Stimulated activated CD4-positive, alpha-beta T cell treated with anti-CD3 and anti-CD28 coated beads, TNF-alpha, amount 100 ng/mL, for 48 hours (primary cell): ENCODE data around the gene STRC.
"Not testable (repeated sequence)": the region's sequence is repeated elsewhere in the genome, so short reads cannot be mapped to it uniquely, and the experiment has no call there.

ENCODE experiments used
- DNase-seq, 3 donors: peaks; one replicate each; pipeline ENCODE4 v3.0.0-alpha.2; 2020; ENCODE audit warnings: low read depth in 3 of 3

STRC gene

GRCh38 chr15:43563793-43564192, 54.8 kb downstream of the STRC start:
- not testable (repeated sequence) for DNase-seq

DNA sequence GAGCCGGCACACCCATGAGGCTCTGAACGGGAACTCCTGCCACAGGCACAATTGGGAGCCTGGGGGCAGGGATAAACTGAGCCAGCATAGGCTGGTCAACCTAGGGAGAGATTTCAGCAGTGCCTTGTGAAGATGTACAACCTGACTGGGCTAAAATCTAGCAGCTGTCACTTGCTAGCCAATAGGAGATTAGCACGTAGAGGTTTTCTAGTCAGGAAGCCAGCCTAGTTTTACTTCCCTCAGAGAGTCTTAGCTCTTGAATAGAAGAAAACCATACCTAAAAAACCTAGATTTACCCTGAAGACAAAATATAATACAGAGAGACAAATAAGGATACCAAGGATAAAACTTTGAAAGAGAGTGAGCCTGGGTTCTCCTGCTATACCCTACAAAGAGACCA, 55.8 kb downstream of the STRC start:
- not testable (repeated sequence) for DNase-seq

GRCh38 chr15:43552986-43553385, 65.6 kb downstream of the STRC start:
- DNase-seq = no peak

DNA sequence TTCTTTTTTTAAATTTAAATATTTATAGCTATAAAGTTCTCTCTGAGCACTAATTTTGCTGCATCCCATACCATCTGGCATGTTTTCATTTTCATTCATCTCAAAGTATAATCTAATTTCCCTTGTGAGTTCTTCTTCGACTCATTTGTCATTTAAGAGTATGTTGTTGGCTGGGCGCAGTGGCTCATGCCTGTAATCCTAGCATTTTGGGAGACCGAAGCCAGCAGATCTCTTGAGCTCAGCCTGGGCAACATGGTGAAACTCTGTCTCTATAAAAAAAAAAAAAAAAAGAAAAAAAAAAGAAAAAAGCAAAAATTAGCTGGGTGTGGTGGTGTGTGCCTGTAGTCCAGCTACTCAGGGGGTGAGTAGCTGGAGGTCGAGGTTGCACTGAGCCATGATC, 66.3 kb downstream of the STRC start:
- no peak for DNase-seq

- no peak for DNase-seq
Observed at GRCh38 chr15:43550527-43551363, 67.9 kb downstream of the STRC start.
